Ascending aorta (tissue), 2 donors: ENCODE data around the gene PLEKHN1. TPM values are rescaled to one million over a fixed set of nuclear protein-coding genes. Genes with fewer than 3 reads are reported as not detected.

ENCODE experiments used
- DNase-seq, 2 donors: peaks; one replicate each; pipeline ENCODE4 v3.0.0-alpha.2; 2019; ENCODE audit warnings: low spot score in 2 of 2
- H3K27ac ChIP-seq, 2 donors: fragments of 200-600 bp; sonication (generic); one replicate each; pipeline ENCODE4 v1.5.1; 2016 to 2017; ENCODE audit warnings: mild to moderate bottlenecking in 1 of 2
- H3K27me3 ChIP-seq: fragments of 200-600 bp; sonication (generic); one replicate; pipeline ENCODE4 v1.5.1; 2017
- H3K36me3 ChIP-seq, 2 donors: fragments of 200-600 bp; sonication (generic); one replicate each; pipeline ENCODE4 v1.5.1; 2016
- H3K4me1 ChIP-seq, 2 donors: fragments of 200-600 bp; sonication (generic); one replicate each; pipeline ENCODE4 v1.5.1; 2016 to 2017; ENCODE audit warnings: mild to moderate bottlenecking in 1 of 2
- H3K4me3 ChIP-seq, 2 donors: fragments of 200-600 bp; sonication (generic); one replicate each; pipeline ENCODE4 v1.5.1; 2016 to 2017; ENCODE audit warnings: mild to moderate bottlenecking in 1 of 2
- H3K9me3 ChIP-seq, 2 donors: fragments of 200-600 bp; sonication (generic); one replicate each; pipeline ENCODE4 v1.5.1; 2016
- intact Hi-C: fragments of 100-400 bp; cut with DNase I; formaldehyde crosslinking; loops from one replicate; pipeline ENCODE4 v1.15.1; 2023
- total RNA-seq: library from RNA; depleted of rRNA; stranded (reverse); fragments of >200 nt; gene quantifications from one replicate; pipeline ENCODE4 v1.1.0, GENCODE V29; 2016
- TF ChIP-seq, protein P1 (sequence below), 3 experiments: fragments of 200-600 bp in 2 of 3; fragments of 450-650 bp in 1 of 3; sonication (generic) in 2 of 3; IDR thresholded peaks; one replicate each; pipeline ENCODE4 v1.5.1; 2016 to 2019; ENCODE audit warnings: antibody characterized with exemption in 3 of 3, mild to moderate bottlenecking in 1 of 3, moderate library complexity in 1 of 3

Gene PLEKHN1
- total RNA-seq, 1 donor from 2014 or later: not detected

DNA sequence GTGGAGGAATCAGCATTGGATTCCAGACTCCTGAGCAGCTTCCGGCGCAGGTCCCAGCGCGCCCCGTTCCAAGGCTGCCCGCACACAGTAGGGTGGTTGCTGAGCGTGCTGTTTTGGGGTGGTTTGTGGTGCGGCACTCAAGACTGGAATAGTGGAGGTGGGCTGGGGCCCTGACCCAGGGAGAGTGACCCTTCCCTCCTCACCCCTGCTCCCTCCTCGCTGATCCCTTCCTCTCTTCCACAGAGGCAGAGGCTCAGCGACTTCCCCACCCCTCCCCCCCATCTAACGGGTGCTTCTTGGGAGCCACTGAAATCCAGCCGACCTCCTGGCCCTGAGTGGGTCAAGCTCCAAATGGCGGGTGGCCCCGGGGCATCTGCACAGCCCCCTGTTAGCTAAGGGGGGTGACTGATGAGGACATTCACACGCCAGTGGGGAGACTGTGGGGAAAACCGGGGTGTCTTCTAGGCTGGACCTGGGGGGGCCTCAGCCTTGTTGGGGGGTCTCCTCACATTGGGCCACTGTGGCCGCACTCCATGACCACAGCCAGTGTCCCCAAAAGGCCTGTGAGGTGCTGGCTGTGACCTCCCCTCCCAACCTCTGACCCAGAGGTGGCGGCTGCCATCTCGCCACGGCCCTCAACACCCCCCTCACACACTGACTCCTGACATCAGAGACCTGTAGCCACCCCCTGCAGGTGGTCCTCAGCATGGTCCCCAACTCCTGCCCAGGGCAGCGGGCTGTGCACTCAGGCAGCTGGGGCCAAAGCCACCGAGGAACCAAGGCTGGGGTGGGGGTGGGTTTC is 37.5 kb downstream of the PLEKHN1 start:
- no peak for DNase-seq
- TF ChIP-seq, protein P1, sequence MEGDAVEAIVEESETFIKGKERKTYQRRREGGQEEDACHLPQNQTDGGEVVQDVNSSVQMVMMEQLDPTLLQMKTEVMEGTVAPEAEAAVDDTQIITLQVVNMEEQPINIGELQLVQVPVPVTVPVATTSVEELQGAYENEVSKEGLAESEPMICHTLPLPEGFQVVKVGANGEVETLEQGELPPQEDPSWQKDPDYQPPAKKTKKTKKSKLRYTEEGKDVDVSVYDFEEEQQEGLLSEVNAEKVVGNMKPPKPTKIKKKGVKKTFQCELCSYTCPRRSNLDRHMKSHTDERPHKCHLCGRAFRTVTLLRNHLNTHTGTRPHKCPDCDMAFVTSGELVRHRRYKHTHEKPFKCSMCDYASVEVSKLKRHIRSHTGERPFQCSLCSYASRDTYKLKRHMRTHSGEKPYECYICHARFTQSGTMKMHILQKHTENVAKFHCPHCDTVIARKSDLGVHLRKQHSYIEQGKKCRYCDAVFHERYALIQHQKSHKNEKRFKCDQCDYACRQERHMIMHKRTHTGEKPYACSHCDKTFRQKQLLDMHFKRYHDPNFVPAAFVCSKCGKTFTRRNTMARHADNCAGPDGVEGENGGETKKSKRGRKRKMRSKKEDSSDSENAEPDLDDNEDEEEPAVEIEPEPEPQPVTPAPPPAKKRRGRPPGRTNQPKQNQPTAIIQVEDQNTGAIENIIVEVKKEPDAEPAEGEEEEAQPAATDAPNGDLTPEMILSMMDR (IDR thresholded peaks at IDR 0.05): no peak
- Histone ChIP-seq H3K36me3 (no peaks in the 10 kb centered on the region), H3K9me3 (no peaks in the 10 kb centered on the region), H3K4me3 (no peak overlapping the region), H3K27ac (no peak overlapping the region), H3K27me3 (no peaks in the 10 kb centered on the region), H3K4me1 (peaks cover 6 to 24% of the 10 kb centered on the region in 2 donors)
- intact Hi-C loops: loop anchor here (1.0 to 5.0 kb wide), 3 partner anchors 20 to 228 kb away; partner anchors contain the start of genes B3GALT6, C1orf159 and SDF4

DNA sequence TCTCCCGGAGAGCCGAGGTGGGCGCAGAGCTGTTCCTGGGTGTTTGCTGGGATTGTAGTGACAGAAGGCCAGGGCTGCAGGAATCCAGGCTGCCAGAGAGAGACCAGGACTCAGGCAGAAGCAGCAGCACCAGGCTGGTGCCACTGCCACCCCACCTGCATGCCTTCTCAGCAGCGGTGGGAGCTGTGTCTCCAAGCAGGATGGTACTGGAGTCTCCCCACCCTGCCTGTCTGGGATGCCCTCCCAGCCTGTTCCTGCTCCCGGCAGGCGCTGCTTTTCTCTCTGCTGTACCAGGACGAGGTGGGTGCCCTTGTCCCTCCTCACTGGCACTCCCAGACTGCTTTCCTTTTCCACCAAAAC is 38.1 kb downstream of the PLEKHN1 start:
- no peaks in the 10 kb centered on the region for H3K9me3 ChIP-seq
- no peaks in the 10 kb centered on the region for H3K27me3 ChIP-seq
- TF ChIP-seq, protein P1 (IDR thresholded peaks at IDR 0.05): no peak
- DNase-seq: no peak
- H3K27ac ChIP-seq: no peak overlapping the region
- H3K4me1 ChIP-seq: peaks cover 2 to 24% of the 10 kb centered on the region in 2 donors
- intact Hi-C loops: loop anchor here (5.0 kb wide), 2 partner anchors 113 to 228 kb away; partner anchors contain the start of genes B3GALT6, C1orf159 and SDF4
- no peaks in the 10 kb centered on the region for H3K36me3 ChIP-seq
- no peak overlapping the region for H3K4me3 ChIP-seq

DNA sequence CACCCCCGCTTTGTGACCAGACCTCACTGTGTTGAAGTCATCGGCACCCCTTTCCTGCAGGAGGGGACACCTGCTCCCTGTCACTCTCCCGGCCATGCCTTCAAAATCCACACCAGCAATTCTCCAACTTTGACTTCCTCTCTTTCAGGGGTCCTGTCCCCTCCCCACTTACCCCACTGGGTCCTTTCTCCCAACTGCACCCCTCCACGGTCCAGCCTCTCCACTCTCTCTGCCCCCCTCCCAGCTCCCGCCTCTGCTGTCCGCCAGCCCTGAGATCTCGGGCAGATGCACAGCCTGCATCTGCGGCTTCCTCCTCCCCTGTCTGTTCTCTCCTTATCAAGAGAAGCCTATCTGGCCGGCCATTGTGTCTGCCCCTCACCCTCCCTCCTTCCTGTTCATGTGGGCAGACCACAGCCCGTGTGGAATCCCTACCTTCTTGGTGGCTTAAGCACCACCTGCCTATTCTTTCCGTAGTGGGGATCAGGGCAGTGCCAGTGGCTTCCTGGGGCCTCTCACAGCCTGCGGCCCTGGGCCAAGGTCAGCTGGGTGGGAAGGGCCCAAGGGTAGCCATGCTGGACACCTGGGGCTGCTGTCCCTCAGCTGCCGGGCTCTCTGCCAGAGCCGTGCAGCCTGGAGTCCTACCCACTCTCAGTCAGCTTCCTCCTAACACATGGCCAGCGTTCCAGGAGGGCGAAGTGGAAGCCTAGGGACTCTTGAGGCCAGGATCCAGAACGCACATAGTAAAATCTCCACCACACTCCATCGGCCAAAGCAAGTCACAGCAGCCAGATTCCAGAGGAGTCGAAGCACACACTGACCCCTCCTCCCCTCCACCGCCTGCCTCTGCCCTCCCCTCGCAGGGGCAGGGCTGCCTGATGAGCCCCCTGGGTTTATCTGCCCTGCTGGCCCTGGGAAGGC is 38.8 kb downstream of the PLEKHN1 start:
- Histone ChIP-seq H3K27me3 (no peaks in the 10 kb centered on the region), H3K9me3 (no peaks in the 10 kb centered on the region), H3K27ac (no peak overlapping the region), H3K36me3 (no peaks in the 10 kb centered on the region), H3K4me3 (no peak overlapping the region), H3K4me1 (peaks cover 2 to 24% of the 10 kb centered on the region in 2 donors)
- TF ChIP-seq, protein P1 (IDR thresholded peaks at IDR 0.05): no peak
- no peak for DNase-seq
- intact Hi-C loops: loop anchor here (5.0 kb wide), 2 partner anchors 112 to 227 kb away; partner anchors contain the start of genes B3GALT6, C1orf159 and SDF4

DNA sequence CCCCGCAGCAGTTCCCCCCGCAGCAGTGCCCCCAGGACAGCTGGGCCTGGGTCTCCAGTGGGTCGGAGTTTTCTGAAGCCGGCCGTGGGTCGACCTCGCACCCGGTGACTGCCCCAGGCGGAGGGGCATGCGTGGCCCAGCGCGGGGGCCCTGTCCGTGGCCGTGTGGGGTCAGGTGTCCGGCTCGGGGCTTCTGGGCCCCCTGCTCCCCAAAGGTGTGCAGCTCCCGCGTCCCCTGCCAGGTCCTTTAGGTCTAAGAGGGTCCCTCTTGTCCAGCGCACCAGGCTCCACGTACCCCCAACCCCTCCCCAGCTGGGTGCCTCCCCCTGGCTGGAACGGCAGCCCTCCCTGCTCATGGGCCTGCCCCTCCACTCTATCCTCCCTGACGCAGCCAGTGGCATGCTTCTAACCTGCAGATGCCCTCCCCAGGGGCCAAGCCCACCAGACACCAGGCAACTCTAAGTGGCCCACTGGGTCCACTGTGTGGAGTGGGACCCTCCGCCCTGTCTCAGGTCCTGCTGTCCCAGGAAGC is 39.6 kb downstream of the PLEKHN1 start:
- intact Hi-C loops: no loop called here

More for the DNA sequence above, 39.6 kb downstream of the PLEKHN1 start:
- Histone ChIP-seq H3K27ac (no peak overlapping the region), H3K9me3 (no peaks in the 10 kb centered on the region), H3K27me3 (no peaks in the 10 kb centered on the region), H3K4me3 (no peak overlapping the region), H3K36me3 (no peaks in the 10 kb centered on the region), H3K4me1 (peaks cover 0 to 23% of the 10 kb centered on the region in 2 donors)
- DNase-seq: no peak
- TF ChIP-seq, protein P1 (IDR thresholded peaks at IDR 0.05): no peak
